H1 (cell line): Measurements from ENCODE around the gene EIF4ENIF1. TPM values are rescaled to one million over a fixed set of nuclear protein-coding genes. Genes with fewer than 3 reads are reported as not detected.

Experiments used
- CTCF ChIA-PET: fragments of 300-600 bp; sonication (Branson Sonifier 250); formaldehyde crosslinking; loops from one replicate; lab custom pipeline; 2021; ENCODE audit not compliant: partially characterized antibody; lab: Charles Lee
- POLR2A ChIA-PET: fragments of 300-600 bp; sonication (Branson Sonifier 250); formaldehyde crosslinking; loops from one replicate; lab custom pipeline; 2021; ENCODE audit warnings: inconsistent platforms; ENCODE audit not compliant: partially characterized antibody; lab: Charles Lee
- DNase-seq, 2 experiments: peaks; one replicate each; pipeline versions ENCODE4 v3.0.0 to v3.0.0-alpha.2; 2010 to 2022; ENCODE audit warnings: low spot score in 2 of 2, low read depth in 1 of 2, mixed read lengths in 1 of 2
- FAIRE-seq: peaks from 2 replicates; lab custom pipeline; 2011; peaks lifted over from hg19 to GRCh38; lab: Jason Lieb, UNC
- H2AFZ ChIP-seq: 2 replicates; pipeline ENCODE4 v1.8.1; 2012; ENCODE audit warnings: low read length, inconsistent platforms
- H2AK5ac ChIP-seq: 2 replicates; pipeline ENCODE4 v1.6.1; 2013; ENCODE audit warnings: low read depth, low read length
- H2BK120ac ChIP-seq: replicated peaks from 2 replicates; pipeline ENCODE3; 2013; ENCODE audit warnings: low read depth, low read length, inconsistent platforms
- H2BK12ac ChIP-seq: 2 replicates; pipeline ENCODE4 v1.6.1; 2013; ENCODE audit warnings: low read depth, low read length
- H2BK15ac ChIP-seq: 2 replicates; pipeline ENCODE4 v1.6.1; 2013; ENCODE audit warnings: low read length
- H2BK20ac ChIP-seq: 2 replicates; pipeline ENCODE4 v1.6.1; 2013; ENCODE audit warnings: low read length
- H2BK5ac ChIP-seq: 2 replicates; pipeline ENCODE4 v1.6.1; 2013; ENCODE audit warnings: low read depth, low read length
- H3K14ac ChIP-seq: 2 replicates; pipeline ENCODE4 v1.6.1; 2013; ENCODE audit warnings: inconsistent platforms; ENCODE audit not compliant: insufficient read length
- H3K18ac ChIP-seq: 2 replicates; pipeline ENCODE4 v1.6.1; 2013; ENCODE audit warnings: low read length; ENCODE audit errors: extremely low read depth
- H3K23ac ChIP-seq: 2 replicates; pipeline ENCODE4 v1.6.1; 2013; ENCODE audit warnings: inconsistent platforms; ENCODE audit not compliant: insufficient read length
- H3K23me2 ChIP-seq: 2 replicates; pipeline ENCODE4 v1.6.1; 2013; ENCODE audit warnings: low read depth, low read length
- H3K27ac ChIP-seq: 2 replicates; pipeline ENCODE4 v1.6.1; 2011; ENCODE audit warnings: low read depth, low read length, inconsistent platforms
- H3K27me3 ChIP-seq, 4 experiments: replicated peaks in 1 of 4; 1 replicate in 1 of 4; 2 replicates in 3 of 4; pipeline versions ENCODE4 v1.6.1 to v1.8.1; 2011 to 2013; ENCODE audit warnings: low read length in 3 of 4, mild to moderate bottlenecking in 3 of 4, inconsistent platforms in 2 of 4, mixed read lengths in 2 of 4, moderate library complexity in 1 of 4; ENCODE audit not compliant: control insufficient read depth in 3 of 4, insufficient read depth in 3 of 4; ENCODE audit errors: extremely low read depth in 1 of 4
- H3K36me3 ChIP-seq, 4 experiments: 2 replicates each; pipeline versions ENCODE4 v1.6.1 to v1.8.1; 2011 to 2013; ENCODE audit warnings: mild to moderate bottlenecking in 4 of 4, low read length in 3 of 4, moderate library complexity in 2 of 4, control low read depth in 1 of 4, inconsistent platforms in 1 of 4; ENCODE audit not compliant: insufficient read depth in 4 of 4, control insufficient read depth in 2 of 4
- H3K4ac ChIP-seq: replicated peaks from 2 replicates; pipeline ENCODE3; 2013; ENCODE audit warnings: low read length, low read depth, mixed read lengths, inconsistent platforms; ENCODE audit not compliant: insufficient read length
- H3K4me1 ChIP-seq, 4 experiments: replicated peaks in 1 of 4; 1 replicate in 1 of 4; 2 replicates in 3 of 4; pipeline versions ENCODE4 v1.6.1 to v1.8.1; 2011 to 2013; ENCODE audit warnings: low read length in 3 of 4, inconsistent platforms in 2 of 4, mixed read lengths in 1 of 4; ENCODE audit not compliant: insufficient read depth in 4 of 4, control insufficient read depth in 3 of 4
- H3K4me2 ChIP-seq, 2 experiments: 2 replicates each; pipeline versions ENCODE4 v1.6.1 to v1.8.1; 2011 to 2013; ENCODE audit warnings: low read depth in 2 of 2, low read length in 2 of 2, control low read depth in 1 of 2, inconsistent platforms in 1 of 2, mild to moderate bottlenecking in 1 of 2; ENCODE audit not compliant: insufficient read depth in 1 of 2
- H3K4me3 ChIP-seq, 4 experiments: fragments of 200-600, 300-600 bp in 1 of 4; sonication (generic), shearing (Covaris generic), sonication (Bioruptor Twin) in 1 of 4; 2 replicates each; pipeline versions ENCODE4 v1.5.1 to v1.8.1; 2011 to 2016; ENCODE audit warnings: low read length in 4 of 4, low read depth in 3 of 4, control low read depth in 2 of 4, inconsistent platforms in 2 of 4, mild to moderate bottlenecking in 2 of 4, mixed read lengths in 1 of 4, moderate library complexity in 1 of 4; ENCODE audit not compliant: insufficient read depth in 2 of 4; ENCODE audit errors: extremely low read depth in 1 of 4
- H3K56ac ChIP-seq: replicated peaks from 2 replicates; pipeline ENCODE3; 2013; ENCODE audit warnings: low read depth, mild to moderate bottlenecking, mixed read lengths, low read length, inconsistent platforms; ENCODE audit not compliant: insufficient read length
- H3K79me1 ChIP-seq: 2 replicates; pipeline ENCODE4 v1.6.1; 2013; ENCODE audit warnings: low read depth, low read length, control low read depth
- H3K79me2 ChIP-seq, 2 experiments: 2 replicates each; pipeline versions ENCODE4 v1.6.1 to v1.8.1; 2012 to 2013; ENCODE audit warnings: low read length in 2 of 2, mild to moderate bottlenecking in 2 of 2, inconsistent platforms in 1 of 2; ENCODE audit not compliant: insufficient read depth in 2 of 2, control insufficient read depth in 1 of 2
- H3K9ac ChIP-seq, 4 experiments: replicated peaks in 1 of 4; 1 replicate in 1 of 4; 2 replicates in 3 of 4; pipeline versions ENCODE4 v1.6.1 to v1.8.1; 2011 to 2013; ENCODE audit warnings: low read depth in 3 of 4, low read length in 3 of 4, control low read depth in 2 of 4, mild to moderate bottlenecking in 2 of 4, moderate library complexity in 2 of 4, inconsistent platforms in 1 of 4; ENCODE audit errors: extremely low read depth in 1 of 4
- H3K9me3 ChIP-seq, 2 experiments: 2 replicates each; pipeline versions ENCODE4 v1.6.1 to v1.8.1; 2012 to 2013; ENCODE audit warnings: mild to moderate bottlenecking in 2 of 2, moderate library complexity in 2 of 2, control low read depth in 1 of 2, inconsistent platforms in 1 of 2, low read depth in 1 of 2, low read length in 1 of 2, mixed read lengths in 1 of 2; ENCODE audit not compliant: insufficient read depth in 2 of 2
- H4K20me1 ChIP-seq, 2 experiments: replicated peaks in 1 of 2; 2 replicates each; pipeline versions ENCODE3 to v1.8.1; 2011 to 2013; ENCODE audit warnings: inconsistent platforms in 2 of 2, low read length in 2 of 2, mild to moderate bottlenecking in 1 of 2; ENCODE audit not compliant: insufficient read depth in 2 of 2, control insufficient read depth in 1 of 2
- H4K5ac ChIP-seq: 2 replicates; pipeline ENCODE4 v1.6.1; 2013; ENCODE audit warnings: low read length, low read depth, mixed read lengths, inconsistent platforms; ENCODE audit not compliant: insufficient read length
- H4K8ac ChIP-seq: 2 replicates; pipeline ENCODE4 v1.8.0; 2013; ENCODE audit warnings: mild to moderate bottlenecking, moderate library complexity, low read length, inconsistent platforms; ENCODE audit not compliant: insufficient read depth; ENCODE audit errors: extremely low read depth
- H4K91ac ChIP-seq: replicated peaks from 2 replicates; pipeline ENCODE3; 2013; ENCODE audit warnings: low read length, mixed read lengths, inconsistent platforms; ENCODE audit not compliant: insufficient read length
- E2F6 ChIP-seq: IDR thresholded peaks from 2 replicates; pipeline ENCODE4 v1.6.1; 2012; ENCODE audit warnings: inconsistent platforms
- NRF1 ChIP-seq: IDR thresholded peaks from 2 replicates; pipeline ENCODE4 v1.6.1; 2011; ENCODE audit warnings: mild to moderate bottlenecking, low read depth, low read length, improper control_type of control experiment
- ZNF274 ChIP-seq: IDR thresholded peaks from 2 replicates; pipeline ENCODE4 v1.7.0; 2012; ENCODE audit warnings: low read length, borderline replicate concordance; ENCODE audit errors: extremely low read depth
- WGBS, 2 experiments: shearing (Covaris generic) in 1 of 2; methylation state at CpG; one replicate each; pipeline versions ENCODE4 v1.1.6 to v1.1.7; 2013 to 2015; ENCODE audit warnings: low lambda C conversion rate in 2 of 2, mixed read lengths in 2 of 2, inconsistent platforms in 1 of 2, low coverage in 1 of 2, missing lambda C conversion rate in 1 of 2; ENCODE audit not compliant: insufficient replicate concordance in 2 of 2, insufficient coverage in 1 of 2, insufficient read length in 1 of 2; ENCODE audit errors: extremely low coverage in 1 of 2, missing lambda C conversion rate in 1 of 2; 5-methylcytosine and 5-hydroxymethylcytosine counted together
- polyA plus RNA-seq, 7 experiments: library from polyadenylated mRNA; depleted of rRNA in 3 of 7; stranded (reverse) in 5 of 7; unstranded in 2 of 7; fragments of >200 nt in 5 of 7; fragments of 200-250 nt in 2 of 7; gene quantifications; 1 replicate in 5 of 7; 2 replicates in 1 of 7; 4 replicates in 1 of 7; pipeline versions ENCODE4 v1.2.1 to v1.2.3, GENCODE V29; 2011 to 2013; ENCODE audit warnings: missing spikeins in 2 of 7, mixed read lengths in 2 of 7
- total RNA-seq: library from RNA; stranded (reverse); fragmentation: NEBNext Ultra II Directional; extraction: Animal tissue kit (Norgen Biotek cat#: 25700); gene quantifications from 2 replicates; pipeline ENCODE4 v1.2.1, GENCODE V29; 2021

The EIF4ENIF1 gene
- total and polyA plus RNA-seq, 2 of the 8 experiments (the other 6 are each of a cell fraction or from before 2014, with no cell fraction given), result 21.9 to 23.6 TPM

DNA sequence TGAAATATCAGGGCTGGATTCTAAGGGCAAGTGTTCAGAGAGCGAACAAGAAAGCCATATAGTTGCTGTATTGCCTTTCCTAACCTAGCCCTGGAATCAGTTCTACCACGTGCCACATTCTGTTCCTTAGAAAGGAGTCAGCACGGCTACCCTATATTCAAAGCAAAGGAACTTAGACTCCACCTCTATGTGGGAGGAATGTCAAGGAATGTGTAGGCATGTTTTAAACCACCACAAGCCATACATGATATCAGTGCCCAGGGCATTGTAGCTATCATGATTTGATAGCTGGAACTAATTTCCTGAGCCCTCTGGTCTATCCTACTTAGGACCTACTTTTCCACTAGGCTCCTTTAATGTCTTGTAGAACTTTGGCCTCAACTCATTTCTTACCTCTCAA lies 2.5 kb upstream of the EIF4ENIF1 start:
- Histone ChIP-seq H3K79me1 (no peaks in the 10 kb centered on the region), H3K4me1 (peaks cover 1 to 11% (median 11%) of the 10 kb centered on the region in 4 experiments; a peak in 6 of 7 replicates), H3K56ac (no peak overlapping the region), H3K4me3 (no peak overlapping the region), H4K20me1 (no peaks in the 10 kb centered on the region), H2BK15ac (no peak overlapping the region), H3K79me2 (peaks cover 0 to 9% of the 10 kb centered on the region in 2 experiments; a peak in 1 of 4 replicates), H3K27me3 (peaks cover 0 to 7% (median 4%) of the 10 kb centered on the region in 4 experiments; a peak in 2 of 7 replicates), H3K4me2 (no peak overlapping the region), H2AFZ (no peak overlapping the region), H3K36me3 (peaks cover 0 to 8% (median 0%) of the 10 kb centered on the region in 4 experiments; a peak in 1 of 8 replicates), H3K27ac (no peak overlapping the region), H3K9ac (no peak overlapping the region), H2BK5ac (no peak overlapping the region), H2BK20ac (no peak overlapping the region; the same call in 1 of the 2 replicates), H3K4ac (no peak overlapping the region), H3K9me3 (no peaks in the 10 kb centered on the region), H4K8ac (no peak overlapping the region), H2AK5ac (no peak overlapping the region), H4K5ac (no peak overlapping the region), H3K23me2 (peaks cover 7% of the 10 kb centered on the region; the same call in 1 of the 2 replicates), H4K91ac (no peak overlapping the region), H3K14ac (no peak overlapping the region), H3K18ac (no peak overlapping the region), H2BK12ac (no peak overlapping the region), H2BK120ac (no peak overlapping the region), H3K23ac (no peak overlapping the region)
- TF ChIP-seq NRF1, result no peak
- TF ChIP-seq E2F6, result no peak
- no peak for TF ChIP-seq ZNF274
- FAIRE-seq (no peak), DNase-seq (no peak)
- CTCF ChIA-PET, result interaction anchor here (0.6 to 1.6 kb wide), 5 partner anchors 21 to 174 kb away, joined by 3 to 5 read pairs (median 3); no protein-coding TSS in a partner anchor
- 87% methylated on average over 3 of the region's 3 CpGs; no CpG with 5 or more reads in 1 of the 2 experiments for WGBS, 2 experiments
- POLR2A ChIA-PET, result interaction anchor here (0.7 to 2.4 kb wide), 4 partner anchors 10 to 145 kb away, joined by 3 to 9 read pairs (median 4); partner anchors contain the start of gene PATZ1
